SU-DHL-6 (cell line): ENCODE data around the gene TAOK1.

Source experiments
- H2AFZ ChIP-seq: fragments of 200-600 bp; sonication (generic); 2 replicates; pipeline ENCODE4 v1.6.1; 2014; ENCODE audit warnings: low read depth, mild to moderate bottlenecking, moderate library complexity, mixed read lengths, antibody characterized with exemption, low read length; ENCODE audit not compliant: severe bottlenecking
- H3F3A ChIP-seq: fragments of 200-600 bp; shearing (Covaris generic); 2 replicates; pipeline ENCODE4 v1.6.0; 2016; ENCODE audit warnings: antibody characterized with exemption, mild to moderate bottlenecking; ENCODE audit not compliant: insufficient read depth
- H3K27ac ChIP-seq: fragments of 200-600 bp; sonication (generic); 2 replicates; pipeline ENCODE4 v1.5.1; 2016; ENCODE audit warnings: low read depth, mild to moderate bottlenecking, low read length, moderate library complexity, mixed read lengths
- H3K27me3 ChIP-seq: fragments of 200-600 bp; sonication (generic), shearing (Covaris generic); 2 replicates; pipeline ENCODE4 v1.6.0; 2014; ENCODE audit warnings: mild to moderate bottlenecking, low read length
- H3K36me3 ChIP-seq: fragments of 200-600 bp; sonication (generic); 2 replicates; pipeline ENCODE4 v1.6.1; 2014; ENCODE audit warnings: mild to moderate bottlenecking, low read length, mixed read lengths
- H3K4me2 ChIP-seq: fragments of 300-600, 200-600 bp; shearing (Covaris generic), sonication (generic); 2 replicates; pipeline ENCODE4 v1.6.0; 2014; ENCODE audit warnings: low read length, low read depth, mild to moderate bottlenecking; ENCODE audit not compliant: poor library complexity, severe bottlenecking
- H3K4me3 ChIP-seq: fragments of 200-600 bp; sonication (generic); 2 replicates; pipeline ENCODE4 v1.5.1; 2014; ENCODE audit warnings: antibody characterized with exemption, low read length, mild to moderate bottlenecking, mixed read lengths; ENCODE audit not compliant: insufficient read depth, poor library complexity, severe bottlenecking
- H3K79me2 ChIP-seq: fragments of 200-600 bp; sonication (generic); 2 replicates; pipeline ENCODE4 v1.6.1; 2014; ENCODE audit warnings: mild to moderate bottlenecking, low read length, moderate library complexity; ENCODE audit not compliant: insufficient read depth
- H3K9ac ChIP-seq: fragments of 200-600 bp; sonication (generic); 2 replicates; pipeline ENCODE4 v1.7.0; 2014; ENCODE audit warnings: mild to moderate bottlenecking, low read length
- H3K9me2 ChIP-seq: fragments of 200-600 bp; sonication (generic); replicated peaks from 2 replicates; pipeline ENCODE4 v1.6.1; 2014; ENCODE audit warnings: low read length; ENCODE audit not compliant: insufficient read depth
- H3K9me3 ChIP-seq: fragments of 200-600 bp; sonication (generic); 2 replicates; pipeline ENCODE4 v1.6.1; 2014; ENCODE audit warnings: low read length, mixed read lengths; ENCODE audit not compliant: insufficient read depth
- H4K20me1 ChIP-seq: fragments of 200-600 bp; sonication (generic); 2 replicates; pipeline ENCODE4 v1.6.1; 2014; ENCODE audit warnings: low read depth, mild to moderate bottlenecking, antibody characterized with exemption, low read length, moderate library complexity, mixed read lengths
- CTCF ChIP-seq: fragments of 200-600 bp; sonication (generic); IDR thresholded peaks from one replicate; pipeline ENCODE4 v1.5.1; 2017; ENCODE audit warnings: antibody characterized with exemption, mild to moderate bottlenecking, low read length, moderate library complexity; ENCODE audit not compliant: insufficient read depth, poor library complexity, severe bottlenecking
- EZH2phosphoT487 ChIP-seq: fragments of 200-600 bp; sonication (generic), shearing (Covaris generic); conservative IDR thresholded peaks from 2 replicates; pipeline ENCODE4 v1.6.1; 2018; ENCODE audit warnings: mild to moderate bottlenecking, antibody characterized with exemption, low read length, moderate library complexity, mixed read lengths

TAOK1 gene

GRCh38 chr17:29369831-29370735 lies 20.1 kb upstream of the TAOK1 start:
- Histone ChIP-seq H4K20me1 (no peaks in the 10 kb centered on the region), H3K4me3 (no peak overlapping the region), H3K9me3 (no peaks in the 10 kb centered on the region), H3K79me2 (no peaks in the 10 kb centered on the region), H3K36me3 (no peaks in the 10 kb centered on the region), H3K27ac (no peak overlapping the region), H2AFZ (peak overlapping the region; percentile 56), H3K9ac (no peak overlapping the region), H3F3A (peaks cover 8% of the 10 kb centered on the region; the same call in 1 of the 2 replicates), H3K27me3 (no peaks in the 10 kb centered on the region), H3K9me2 (no peaks in the 10 kb centered on the region), H3K4me2 (peak overlapping the region; percentile 25)
- TF ChIP-seq EZH2phosphoT487 (no peak), CTCF (no peak)

GRCh38 chr17:29376667-29377270 lies 13.4 kb upstream of the TAOK1 start:
- Histone ChIP-seq H3K4me3 (no peak overlapping the region), H3K9ac (no peak overlapping the region), H3K27me3 (no peaks in the 10 kb centered on the region), H3K9me3 (no peaks in the 10 kb centered on the region), H4K20me1 (no peaks in the 10 kb centered on the region), H3K79me2 (no peaks in the 10 kb centered on the region), H3K27ac (no peak overlapping the region), H3K36me3 (no peaks in the 10 kb centered on the region), H2AFZ (no peak overlapping the region), H3K4me2 (no peak overlapping the region), H3F3A (no peaks in the 10 kb centered on the region), H3K9me2 (no peaks in the 10 kb centered on the region)
- no peak for TF ChIP-seq EZH2phosphoT487
- TF ChIP-seq CTCF = no peak

DNA sequence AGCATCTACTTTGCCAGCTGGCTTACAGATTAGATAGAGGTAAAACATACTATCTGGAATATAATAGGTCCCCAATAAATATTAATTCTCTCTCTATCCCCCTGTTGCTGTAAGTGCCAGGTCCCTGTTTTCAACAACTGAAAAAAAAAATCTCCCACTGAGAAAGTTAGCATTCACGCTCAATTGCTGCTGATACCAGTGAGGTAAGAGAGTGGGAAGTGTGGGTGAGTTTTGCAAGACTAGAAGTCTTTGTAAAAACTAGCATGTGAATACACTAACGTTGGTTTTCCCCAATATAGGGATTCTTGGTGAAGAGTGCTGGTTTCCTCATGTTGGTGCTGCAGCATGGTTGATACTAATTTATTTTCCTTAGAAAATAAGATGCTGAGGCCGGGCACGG lies 11.7 kb upstream of the TAOK1 start:
- H4K20me1 ChIP-seq = no peaks in the 10 kb centered on the region
- H3K4me2 ChIP-seq = no peak overlapping the region
- H3K27ac ChIP-seq = no peak overlapping the region
- H3K9me3 ChIP-seq = no peaks in the 10 kb centered on the region
- no peak overlapping the region for H3K9ac ChIP-seq
- H3K9me2 ChIP-seq = no peaks in the 10 kb centered on the region
- no peak overlapping the region for H2AFZ ChIP-seq
- no peak overlapping the region for H3K4me3 ChIP-seq
- H3K79me2 ChIP-seq = no peaks in the 10 kb centered on the region
- TF ChIP-seq EZH2phosphoT487 (no peak), CTCF (no peak)
- H3K27me3 ChIP-seq = no peaks in the 10 kb centered on the region
- H3F3A ChIP-seq = no peaks in the 10 kb centered on the region
- H3K36me3 ChIP-seq = no peaks in the 10 kb centered on the region
